Esophagus muscularis mucosa (tissue), 3 donors: ENCODE data around the gene SDR39U1.

Experiments used
- CTCF ChIP-seq, 3 experiments: fragments of 200-600 bp in 2 of 3; fragments of 450-650 bp in 1 of 3; sonication (generic) in 2 of 3; IDR thresholded peaks; one replicate each; pipeline ENCODE4 v1.5.1; 2017 to 2019; ENCODE audit warnings: antibody characterized with exemption in 3 of 3, mild to moderate bottlenecking in 2 of 3, moderate library complexity in 1 of 3
- POLR2A ChIP-seq: fragments of 450-650 bp; IDR thresholded peaks from one replicate; pipeline ENCODE4 v1.6.1; 2017; ENCODE audit warnings: antibody characterized with exemption, moderate library complexity, mild to moderate bottlenecking, low read depth
- POLR2AphosphoS5 ChIP-seq, 2 donors: sonication (generic); formaldehyde crosslinking; IDR thresholded peaks; one replicate each; pipeline ENCODE4 v1.6.1; 2017; ENCODE audit warnings: antibody characterized with exemption in 2 of 2

GRCh38 chr14:24416254-24416931, 26.2 kb downstream of the SDR39U1 start:
- TF ChIP-seq CTCF (IDR thresholded peaks at IDR 0.05) (no peak), POLR2AphosphoS5 (IDR thresholded peaks at IDR 0.05) (no peak), POLR2A (no peak)
